DMS 273 treated with DMSO at 0.1 percent for 48 hours (cell line): ENCODE measurements around the gene USH2A.

Experiments
- DNase-seq: peaks from one replicate; lab custom pipeline; 2025; lab: John Stamatoyannopoulos, UW

USH2A gene

DNA sequence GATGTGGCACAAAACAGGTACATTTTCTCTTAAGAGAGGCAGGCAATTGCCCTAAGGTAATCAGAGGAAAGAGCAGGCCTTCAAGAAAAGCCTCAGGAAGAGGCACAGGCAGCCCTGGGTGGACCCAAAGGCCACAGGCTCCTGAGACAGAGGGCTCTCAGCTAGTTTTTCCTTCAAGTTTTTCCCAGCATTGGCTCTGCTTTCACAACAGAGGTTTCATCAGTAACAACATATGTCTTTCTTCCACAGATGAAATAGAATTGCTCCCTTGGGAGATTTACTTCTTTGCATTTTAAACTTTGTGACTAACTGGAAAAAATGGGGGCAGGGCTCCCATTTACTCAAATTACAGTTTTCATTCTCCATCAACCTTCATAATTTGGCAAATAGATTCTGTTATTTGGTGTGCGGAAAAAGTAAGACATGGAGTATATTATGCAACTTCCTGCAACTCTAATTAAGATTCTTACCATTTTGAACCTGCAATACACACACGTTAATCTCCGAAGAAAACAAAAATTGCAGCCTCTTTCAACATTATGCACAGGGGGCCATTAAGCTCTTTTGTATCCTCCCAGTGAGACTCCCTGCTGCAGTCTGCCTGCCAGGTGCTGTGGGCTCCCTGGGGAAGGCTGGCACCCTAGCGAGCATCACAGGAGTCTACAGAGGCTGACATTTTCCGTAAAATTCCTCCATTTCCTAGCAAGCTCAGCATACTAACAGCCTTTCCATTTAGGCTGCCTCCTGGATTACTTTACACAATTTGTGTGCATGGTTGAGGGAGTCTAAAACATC is 282.3 kb downstream of the USH2A start:
- peak; percentile 92 for DNase-seq

- DNase-seq: no peak
These were observed 299.0 kb downstream of the USH2A start for GRCh38 chr1:216124192-216124781.

- no peak for DNase-seq
These were observed 299.6 kb downstream of the USH2A start for GRCh38 chr1:216123446-216124191.

DNA sequence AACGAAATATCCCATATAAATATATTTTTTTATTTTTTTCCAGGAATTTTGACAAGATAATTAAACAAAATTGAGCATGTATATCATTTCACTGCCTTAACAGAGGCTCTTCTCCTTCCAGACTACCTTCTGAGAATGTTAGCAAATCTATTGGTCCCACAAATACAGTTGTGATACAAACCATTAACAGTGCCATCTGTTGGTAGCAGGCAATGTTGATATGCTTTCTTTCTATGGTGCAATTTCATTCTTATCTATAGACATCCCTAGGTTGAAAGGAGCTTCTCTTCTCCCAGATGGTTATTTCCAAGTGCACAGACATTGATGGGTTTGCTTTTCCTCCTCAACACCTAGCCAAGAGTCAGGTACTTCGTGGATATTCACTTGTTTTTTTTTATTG is 303.6 kb downstream of the USH2A start:
- DNase-seq: no peak

DNA sequence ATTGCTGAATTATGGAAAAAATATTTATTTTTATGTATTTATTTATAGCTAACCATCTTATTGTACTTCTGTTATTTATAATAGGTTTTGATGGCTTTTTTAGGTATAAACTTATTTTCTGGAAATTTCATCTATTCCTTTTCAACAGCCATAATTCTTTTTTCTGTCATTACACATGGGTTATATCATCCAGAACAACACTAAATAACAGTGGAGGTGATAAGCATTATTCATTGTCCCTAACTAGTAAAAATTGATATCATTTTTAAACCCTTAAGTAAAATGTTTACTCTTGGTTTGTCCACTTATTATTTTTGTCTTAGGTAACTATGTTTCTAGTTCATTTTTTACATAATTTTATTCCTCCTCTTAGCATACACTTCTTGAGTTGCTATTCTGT is 309.1 kb downstream of the USH2A start:
- DNase-seq: no peak

DNA sequence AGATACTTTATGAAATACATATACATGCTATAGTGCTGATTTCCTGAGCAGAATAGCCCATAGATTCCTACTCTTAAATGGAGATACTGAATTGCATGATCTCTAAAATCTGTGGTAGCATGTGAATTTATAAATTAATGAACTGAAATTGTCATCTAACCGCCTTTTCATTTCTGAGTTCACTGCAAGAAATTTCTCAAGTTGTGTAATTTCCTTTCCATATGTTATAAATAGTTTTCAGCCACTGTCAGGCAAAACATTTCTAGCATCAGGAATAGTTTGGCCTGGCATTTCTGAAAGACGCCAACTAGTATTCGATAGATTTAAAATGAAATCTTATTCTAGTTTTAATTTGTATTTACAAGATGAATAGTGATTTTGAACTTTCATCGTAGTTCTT is 310.1 kb downstream of the USH2A start:
- no peak for DNase-seq

- no peak for DNase-seq
These were observed 311.4 kb downstream of the USH2A start for GRCh38 chr1:216111842-216112241.

DNA sequence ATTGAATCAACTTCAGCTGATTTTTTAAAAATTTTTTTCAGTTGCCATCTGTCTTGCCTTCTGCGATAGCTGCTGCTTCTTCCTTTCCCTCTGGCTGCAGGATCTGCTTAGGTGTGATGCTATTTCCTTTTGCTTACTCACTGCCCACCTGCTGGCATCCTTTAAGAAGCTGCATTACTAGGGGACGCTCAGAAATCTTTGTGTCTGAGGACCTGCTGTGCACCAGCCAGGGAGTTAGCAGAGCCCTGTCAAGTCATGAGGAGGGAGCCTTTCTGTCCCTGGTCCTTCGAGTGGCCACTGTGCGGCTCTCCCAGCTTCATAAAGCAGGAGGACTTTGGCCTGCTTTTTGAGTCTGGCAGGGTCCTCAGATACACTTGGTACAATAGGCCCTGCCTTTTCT is 327.8 kb downstream of the USH2A start:
- DNase-seq: no peak

DNA sequence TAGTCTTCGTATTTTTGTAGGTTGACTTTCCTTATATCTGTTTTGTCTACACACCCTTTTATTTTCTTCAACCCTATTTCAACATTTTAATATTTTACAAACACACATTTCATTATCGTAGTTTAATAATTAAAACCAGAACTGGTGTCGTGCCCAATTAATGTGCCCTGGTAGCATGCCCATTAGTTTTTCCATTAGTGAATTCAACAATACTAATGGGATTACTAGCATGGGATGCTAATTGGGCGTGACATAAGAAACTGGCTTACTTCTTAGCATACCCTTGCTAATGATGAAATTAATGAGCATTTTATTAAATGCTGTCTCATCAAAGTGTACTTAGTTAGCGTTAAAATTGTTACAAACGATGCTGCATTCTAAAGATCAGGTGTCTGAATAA is 332.7 kb downstream of the USH2A start:
- DNase-seq: no peak

- no peak for DNase-seq
These were observed 336.6 kb downstream of the USH2A start for GRCh38 chr1:216086678-216087077.

DNA sequence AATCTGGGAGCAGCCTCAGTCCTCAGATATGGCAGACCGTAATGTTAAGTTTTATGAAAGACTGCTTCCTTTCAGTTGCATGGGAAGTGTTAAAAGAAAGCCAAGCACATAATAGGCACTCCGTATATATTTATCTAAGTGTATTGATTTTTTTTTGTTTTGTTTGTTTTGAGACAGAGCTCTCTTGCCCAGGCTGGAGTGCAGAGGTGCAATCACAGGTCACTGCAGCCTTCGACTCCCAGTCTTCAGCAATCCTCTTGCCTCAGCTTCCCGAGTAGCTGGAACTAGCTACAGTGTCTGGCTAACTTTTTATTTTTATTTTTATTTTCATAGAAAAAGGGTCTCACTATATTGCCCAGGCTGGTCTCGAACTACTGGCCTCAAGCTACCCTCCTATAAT is 341.8 kb downstream of the USH2A start:
- no peak for DNase-seq

GRCh38 chr1:216076751-216077150 is 346.5 kb downstream of the USH2A start:
- DNase-seq: no peak

GRCh38 chr1:216075339-216075738 is 347.9 kb downstream of the USH2A start:
- no peak for DNase-seq

DNA sequence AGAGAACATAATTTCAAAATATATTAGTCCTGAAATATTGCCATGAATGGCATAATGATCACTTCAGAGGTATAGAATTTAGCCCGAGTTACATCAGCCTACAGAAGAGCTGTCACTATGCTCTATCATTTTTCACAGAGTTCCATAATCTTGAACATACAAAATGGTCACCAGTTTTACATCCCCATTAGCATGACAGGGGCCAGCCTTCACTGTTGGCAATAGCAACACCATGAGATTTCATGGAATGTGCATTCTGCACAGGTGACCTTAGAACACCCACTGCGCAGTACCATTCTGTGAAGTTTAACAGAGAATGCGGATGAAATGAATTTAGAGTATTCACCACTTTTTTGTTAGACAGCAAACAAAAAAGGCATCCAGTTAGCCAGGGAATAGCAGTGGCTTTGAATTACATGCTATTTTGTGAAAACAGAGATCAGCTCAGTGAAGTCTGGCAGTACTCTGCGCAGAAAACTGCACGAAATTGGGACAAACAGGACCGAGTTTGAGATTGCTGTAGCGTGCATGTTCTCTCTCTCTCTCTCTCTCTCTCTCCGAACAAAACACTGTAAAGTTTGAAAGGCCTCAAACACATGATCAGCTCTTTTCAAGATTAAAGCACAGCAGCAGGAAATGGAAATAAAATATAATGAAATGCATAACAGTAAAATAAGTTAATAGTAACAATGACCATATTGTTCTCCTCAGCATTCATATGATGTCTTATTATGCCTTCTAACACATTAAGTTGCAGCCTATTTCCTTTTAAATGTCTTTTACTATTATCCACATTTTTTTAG is 349.3 kb downstream of the USH2A start:
- no peak for DNase-seq

GRCh38 chr1:216071262-216071661 is 352.0 kb downstream of the USH2A start:
- no peak for DNase-seq

GRCh38 chr1:216064643-216065042 is 358.6 kb downstream of the USH2A start:
- no peak for DNase-seq

DNA sequence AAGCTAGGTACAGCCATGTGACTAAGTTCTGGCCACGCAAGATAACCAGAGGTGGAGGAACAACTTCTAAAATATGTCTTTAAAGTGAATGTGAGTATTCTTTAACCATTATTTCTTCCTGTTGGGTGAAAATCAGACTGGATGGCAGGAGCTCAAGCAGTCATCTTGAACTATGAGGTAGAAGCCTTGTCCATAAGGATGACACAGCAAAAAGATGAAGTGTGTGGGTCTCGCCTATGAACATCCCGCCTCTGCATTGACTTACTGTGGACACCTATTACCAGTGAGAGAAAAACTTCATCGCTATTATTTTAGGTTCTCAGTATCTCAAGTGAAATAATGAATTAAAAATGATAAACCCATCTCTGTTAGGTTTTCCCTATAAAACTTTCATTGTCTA is 365.3 kb downstream of the USH2A start:
- DNase-seq: no peak

DNA sequence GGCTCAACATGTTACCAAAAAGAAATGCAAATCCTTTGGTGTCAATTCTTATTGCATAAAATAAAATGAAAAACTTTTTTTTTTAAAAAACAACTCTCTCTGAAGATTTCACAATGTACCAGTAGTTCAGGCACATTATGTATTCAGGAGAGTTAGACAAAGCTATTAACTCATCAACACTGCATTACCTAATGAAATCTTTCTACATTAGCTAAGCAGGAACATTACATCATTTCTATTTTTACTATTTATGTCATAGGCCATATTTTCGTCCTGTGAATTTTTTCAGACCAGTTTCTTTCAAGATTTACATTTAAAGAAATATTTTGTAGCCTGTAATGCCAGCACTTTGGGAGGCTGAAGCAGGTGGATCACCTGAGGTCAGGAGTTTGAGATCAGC is 366.2 kb downstream of the USH2A start:
- no peak for DNase-seq

DNA sequence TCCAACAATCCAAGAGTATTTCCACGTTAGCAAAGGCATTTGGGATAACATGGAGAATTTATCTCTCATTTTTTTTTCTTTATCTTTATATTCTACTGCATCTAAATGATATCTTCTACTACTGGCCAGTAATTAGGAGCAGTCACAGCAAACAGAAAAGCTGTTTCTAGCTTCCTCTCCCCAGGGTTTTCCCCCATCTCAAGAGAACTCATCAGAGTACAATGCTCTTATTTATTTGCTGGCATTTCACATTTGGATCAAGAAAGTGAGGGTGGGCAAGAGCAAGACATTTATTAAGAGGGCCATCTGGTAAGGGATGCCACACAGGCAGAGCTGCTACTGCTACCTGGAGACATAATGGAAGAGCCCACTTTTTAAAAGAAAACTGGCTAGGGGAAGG is 368.2 kb downstream of the USH2A start:
- no peak for DNase-seq

- DNase-seq: peak; percentile 45
These were observed 368.6 kb downstream of the USH2A start for GRCh38 chr1:216054600-216054999.

DNA sequence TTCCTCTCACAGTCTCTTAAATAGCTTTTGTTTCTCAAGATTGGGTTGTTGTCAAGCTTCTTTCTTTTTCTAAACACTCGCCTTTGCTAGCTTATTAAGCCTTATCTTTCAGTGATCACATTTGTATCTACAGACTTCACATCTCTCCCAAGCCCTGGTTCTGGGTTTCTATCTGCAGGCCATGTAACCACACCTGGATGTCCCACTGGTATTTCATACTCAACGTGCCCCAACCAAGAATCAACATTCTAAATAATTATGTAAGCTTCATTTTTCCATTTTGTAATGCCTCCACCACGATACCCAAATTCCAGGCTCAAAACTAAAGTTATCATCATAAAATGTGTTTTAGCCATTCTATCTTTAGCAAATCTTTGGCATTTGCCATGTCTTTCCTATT is 372.2 kb downstream of the USH2A start:
- no peak for DNase-seq

- no peak for DNase-seq
These were observed 373.4 kb downstream of the USH2A start for GRCh38 chr1:216049741-216050430.
